ENCODE results near the gene NPFFR2.
"Not testable (repeated sequence)": the region's sequence is repeated elsewhere in the genome, so short reads cannot be mapped to it uniquely, and the experiment has no call there.

The NPFFR2 gene

GRCh38 chr4:72031868-72032608 is at the start of gene NPFFR2:
Gene NPFFR2, plus strand, starts transcription at chr4:72032000. Its CDS starts 96,592 bp downstream, at chr4:72128592.
- peak; percentile 74 for DNase-seq

GRCh38 chr4:71992571-71993312 is 39.1 kb upstream of the NPFFR2 start:
- no peak for DNase-seq

GRCh38 chr4:71994559-71994958 is 37.2 kb upstream of the NPFFR2 start:
- no peak for DNase-seq

- DNase-seq: no peak
Measured at GRCh38 chr4:71995297-71995696, 36.5 kb upstream of the NPFFR2 start.

- no peak for DNase-seq
Measured at GRCh38 chr4:72006586-72006985, 25.2 kb upstream of the NPFFR2 start.

GRCh38 chr4:72011906-72012305 is 19.9 kb upstream of the NPFFR2 start:
- no peak for DNase-seq

- DNase-seq: no peak
Measured at GRCh38 chr4:72016011-72016410, 15.8 kb upstream of the NPFFR2 start.

- no peak for DNase-seq
Measured at GRCh38 chr4:72019688-72020087, 12.1 kb upstream of the NPFFR2 start.

GRCh38 chr4:72022553-72022952 is 9.2 kb upstream of the NPFFR2 start:
- no peak for DNase-seq

GRCh38 chr4:72055566-72055965 is 23.8 kb downstream of the NPFFR2 start:
- no peak for DNase-seq

GRCh38 chr4:72063726-72064125 is 31.9 kb downstream of the NPFFR2 start:
- no peak for DNase-seq

GRCh38 chr4:72067051-72067450 is 35.3 kb downstream of the NPFFR2 start:
- DNase-seq: no peak

- no peak for DNase-seq
Measured at GRCh38 chr4:72073816-72074215, 42.0 kb downstream of the NPFFR2 start.

GRCh38 chr4:72076562-72076961 is 44.8 kb downstream of the NPFFR2 start:
- no peak for DNase-seq

GRCh38 chr4:72077346-72077745 is 45.5 kb downstream of the NPFFR2 start:
- no peak for DNase-seq

- DNase-seq: no peak
Measured at GRCh38 chr4:72084587-72085011, 52.8 kb downstream of the NPFFR2 start.

- not testable (repeated sequence) for DNase-seq
Measured at GRCh38 chr4:72090606-72091005, 58.8 kb downstream of the NPFFR2 start.

GRCh38 chr4:72094059-72094797 is 62.4 kb downstream of the NPFFR2 start:
- peak; percentile 93 for DNase-seq

- no peak for DNase-seq
Measured at GRCh38 chr4:72107456-72107855, 75.7 kb downstream of the NPFFR2 start.

- DNase-seq: no peak
Measured at GRCh38 chr4:72109364-72109763, 77.6 kb downstream of the NPFFR2 start.

- no peak for DNase-seq
Measured at GRCh38 chr4:72109959-72110497, 78.2 kb downstream of the NPFFR2 start.

- no peak for DNase-seq
Measured at GRCh38 chr4:72110886-72111285, 79.1 kb downstream of the NPFFR2 start.

GRCh38 chr4:72111863-72112262 is 80.1 kb downstream of the NPFFR2 start:
- no peak for DNase-seq

Measured in NCI-H510A treated with DMSO at 0.1 percent for 48 hours (cell line).